ENCODE measurements around the gene TEAD4. TPM values are rescaled to one million over a fixed set of nuclear protein-coding genes. Genes with fewer than 3 reads are reported as not detected.

TEAD4 gene
- total RNA-seq, 1 experiment from 2014 or later: 39.8 TPM

DNA sequence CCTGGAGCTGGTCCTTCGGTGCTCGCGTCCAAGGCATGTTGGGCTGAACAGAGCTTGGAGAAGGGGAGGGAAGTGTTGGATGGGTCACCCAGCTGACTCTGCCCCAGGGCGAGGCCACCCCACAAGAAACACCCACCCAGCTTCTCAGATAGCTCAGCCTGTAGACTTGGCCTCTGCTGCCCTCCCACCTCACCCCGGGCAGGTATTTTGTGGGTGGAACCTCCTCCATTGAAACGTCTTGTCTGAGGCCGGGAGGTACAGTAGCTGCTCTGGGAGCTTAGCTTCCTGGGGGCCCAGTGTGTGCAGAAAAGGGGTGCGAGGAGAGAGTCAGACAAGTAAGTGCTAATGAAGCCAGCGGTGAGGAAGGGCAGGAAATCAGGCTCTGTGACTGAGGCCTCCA lies 63.2 kb downstream of the TEAD4 start:
- no peaks in the 10 kb centered on the region for H3K4me1 ChIP-seq (ENCODE audit: insufficient read depth, low read length, poor library complexity, severe bottlenecking)
- TF ChIP-seq EZH2 (IDR thresholded peaks at IDR 0.05; ENCODE audit: borderline replicate concordance, low read depth, low read length, poor library complexity, severe bottlenecking): no peak
- TF ChIP-seq, protein P1, sequence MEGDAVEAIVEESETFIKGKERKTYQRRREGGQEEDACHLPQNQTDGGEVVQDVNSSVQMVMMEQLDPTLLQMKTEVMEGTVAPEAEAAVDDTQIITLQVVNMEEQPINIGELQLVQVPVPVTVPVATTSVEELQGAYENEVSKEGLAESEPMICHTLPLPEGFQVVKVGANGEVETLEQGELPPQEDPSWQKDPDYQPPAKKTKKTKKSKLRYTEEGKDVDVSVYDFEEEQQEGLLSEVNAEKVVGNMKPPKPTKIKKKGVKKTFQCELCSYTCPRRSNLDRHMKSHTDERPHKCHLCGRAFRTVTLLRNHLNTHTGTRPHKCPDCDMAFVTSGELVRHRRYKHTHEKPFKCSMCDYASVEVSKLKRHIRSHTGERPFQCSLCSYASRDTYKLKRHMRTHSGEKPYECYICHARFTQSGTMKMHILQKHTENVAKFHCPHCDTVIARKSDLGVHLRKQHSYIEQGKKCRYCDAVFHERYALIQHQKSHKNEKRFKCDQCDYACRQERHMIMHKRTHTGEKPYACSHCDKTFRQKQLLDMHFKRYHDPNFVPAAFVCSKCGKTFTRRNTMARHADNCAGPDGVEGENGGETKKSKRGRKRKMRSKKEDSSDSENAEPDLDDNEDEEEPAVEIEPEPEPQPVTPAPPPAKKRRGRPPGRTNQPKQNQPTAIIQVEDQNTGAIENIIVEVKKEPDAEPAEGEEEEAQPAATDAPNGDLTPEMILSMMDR (conservative IDR thresholded peaks at IDR 0.05; ENCODE audit: low read depth, low read length): no peak
- H3K27ac ChIP-seq (ENCODE audit: low read depth, low read length, poor library complexity, severe bottlenecking): no peak overlapping the region

DNA sequence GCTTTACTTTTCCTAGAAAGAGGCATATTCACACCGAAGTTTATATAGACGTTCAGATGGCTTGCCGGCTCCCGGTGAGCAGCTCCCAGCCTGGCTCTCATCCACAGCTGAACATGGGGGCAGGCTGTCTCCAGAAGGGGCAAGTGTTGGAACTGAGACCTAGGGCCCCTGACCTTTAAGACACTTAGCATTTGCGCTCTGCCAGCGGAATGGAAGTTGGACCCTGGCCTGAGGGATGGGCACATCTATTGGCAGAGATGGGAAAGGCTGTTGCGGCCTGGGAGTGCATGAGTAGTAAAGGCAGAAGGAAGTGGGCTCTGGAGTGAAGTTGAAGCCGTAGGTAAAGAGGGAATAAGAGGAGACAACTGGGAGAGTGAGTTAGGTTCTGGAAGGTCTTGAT lies 63.8 kb downstream of the TEAD4 start:
- POLR2A ChIA-PET (ENCODE audit: low non-redundant PET): no interaction called here
- Histone ChIP-seq H3K4me3 (ENCODE audit: low read depth, low read length, poor library complexity, severe bottlenecking) (no peak overlapping the region), H3K9me3 (ENCODE audit: low read depth, low read length, poor library complexity, severe bottlenecking) (no peaks in the 10 kb centered on the region), H3K36me3 (ENCODE audit: insufficient read depth, low read length, poor library complexity, severe bottlenecking) (no peaks in the 10 kb centered on the region), H3K27ac (ENCODE audit: low read depth, low read length, poor library complexity, severe bottlenecking) (no peak overlapping the region), H3K27me3 (replicated peaks; ENCODE audit: insufficient read depth, low read depth, low read length, poor library complexity) (no peaks in the 10 kb centered on the region), H3K4me1 (ENCODE audit: insufficient read depth, low read length, poor library complexity, severe bottlenecking) (no peaks in the 10 kb centered on the region)
- no TSS peak for BruUV-seq (replicated peaks)
- TF ChIP-seq EZH2 (IDR thresholded peaks at IDR 0.05; ENCODE audit: borderline replicate concordance, low read depth, low read length, poor library complexity, severe bottlenecking): no peak
- TF ChIP-seq, protein P1 (conservative IDR thresholded peaks at IDR 0.05; ENCODE audit: low read depth, low read length): no peak
- DNase-seq (ENCODE audit: low spot score): no peak
- intact Hi-C loops (cut with micrococcal nuclease; ENCODE audit: unreplicated experiment): no loop called here
- CTCF ChIA-PET: no interaction called here

More for the DNA sequence above, 63.2 kb downstream of the TEAD4 start:
- Histone ChIP-seq H3K27me3 (replicated peaks; ENCODE audit: insufficient read depth, low read depth, low read length, poor library complexity) (no peaks in the 10 kb centered on the region), H3K9me3 (ENCODE audit: low read depth, low read length, poor library complexity, severe bottlenecking) (no peaks in the 10 kb centered on the region), H3K36me3 (ENCODE audit: insufficient read depth, low read length, poor library complexity, severe bottlenecking) (no peaks in the 10 kb centered on the region), H3K4me3 (ENCODE audit: low read depth, low read length, poor library complexity, severe bottlenecking) (no peak overlapping the region)
- ChIA-PET POLR2A (ENCODE audit: low non-redundant PET) (no interaction called here), CTCF (no interaction called here)
- no peak for DNase-seq (ENCODE audit: low spot score)
- intact Hi-C loops (cut with micrococcal nuclease; ENCODE audit: unreplicated experiment): no loop called here
- no TSS peak for BruUV-seq (replicated peaks)

DNA sequence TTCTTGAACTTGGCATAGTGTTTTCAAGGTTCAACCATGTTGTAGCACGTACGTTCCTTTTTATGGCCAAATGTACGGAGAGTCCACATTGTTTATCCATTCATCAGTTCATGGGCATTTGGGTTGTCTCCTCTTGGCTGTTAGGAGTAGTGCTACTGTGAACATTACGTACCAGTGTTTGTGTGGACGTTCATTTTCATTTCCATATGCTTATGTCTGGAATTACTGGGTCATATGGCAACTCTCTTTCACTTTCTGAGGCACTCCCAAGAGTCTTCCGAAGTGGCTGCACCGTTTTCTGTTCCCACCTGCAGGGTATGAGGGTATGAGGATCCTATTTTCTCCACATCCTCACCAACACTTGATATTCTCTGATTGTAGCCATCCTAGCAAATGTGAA lies 68.9 kb downstream of the TEAD4 start:
- CTCF ChIA-PET: no interaction called here
- Histone ChIP-seq H3K9me3 (ENCODE audit: low read depth, low read length, poor library complexity, severe bottlenecking) (no peaks in the 10 kb centered on the region), H3K4me1 (ENCODE audit: insufficient read depth, low read length, poor library complexity, severe bottlenecking) (no peaks in the 10 kb centered on the region), H3K27me3 (replicated peaks; ENCODE audit: insufficient read depth, low read depth, low read length, poor library complexity) (no peaks in the 10 kb centered on the region), H3K36me3 (ENCODE audit: insufficient read depth, low read length, poor library complexity, severe bottlenecking) (no peaks in the 10 kb centered on the region), H3K27ac (ENCODE audit: low read depth, low read length, poor library complexity, severe bottlenecking) (no peak overlapping the region), H3K4me3 (ENCODE audit: low read depth, low read length, poor library complexity, severe bottlenecking) (no peak overlapping the region)
- no peak for DNase-seq (ENCODE audit: low spot score)
- no TSS peak for BruUV-seq (replicated peaks)
- intact Hi-C loops (cut with micrococcal nuclease; ENCODE audit: unreplicated experiment): no loop called here
- POLR2A ChIA-PET (ENCODE audit: low non-redundant PET): no interaction called here
- TF ChIP-seq, protein P1 (conservative IDR thresholded peaks at IDR 0.05; ENCODE audit: low read depth, low read length): no peak
- TF ChIP-seq EZH2 (IDR thresholded peaks at IDR 0.05; ENCODE audit: borderline replicate concordance, low read depth, low read length, poor library complexity, severe bottlenecking): no peak

Measured in A673 (cell line).